GM21423 (cell line): ENCODE results near the gene IGFLR1.
"Not testable (repeated sequence)": the region's sequence is repeated elsewhere in the genome, so short reads cannot be mapped to it uniquely, and the experiment has no call there.

Source experiments
- ATAC-seq: cut with Tn5 transposase; IDR thresholded peaks from one replicate; pipeline ENCODE4 v1.9.1; 2021; ENCODE audit warnings: mild to moderate bottlenecking, moderate library complexity; ENCODE audit not compliant: unreplicated experiment

IGFLR1 gene

DNA sequence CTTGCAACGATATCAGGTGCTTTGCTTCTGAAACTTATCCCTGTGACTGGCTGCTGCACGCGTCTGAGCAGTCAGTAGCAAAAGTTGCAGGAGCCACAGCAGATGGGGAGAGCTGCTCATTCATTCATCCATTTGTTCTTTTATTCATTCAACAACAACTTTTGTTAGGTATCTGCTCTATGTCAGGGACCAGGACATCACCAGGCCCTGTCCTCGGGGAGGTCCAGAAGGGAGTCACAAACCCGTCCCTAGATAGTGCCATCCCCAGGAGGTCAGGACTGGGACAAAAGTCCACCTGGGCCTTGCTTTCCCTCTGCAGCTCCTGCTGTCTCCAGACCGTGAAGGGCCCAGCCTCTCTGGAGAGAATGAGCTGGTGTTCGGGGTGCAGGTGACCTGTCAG lies 35.7 kb upstream of the IGFLR1 start:
- no peak for ATAC-seq

DNA sequence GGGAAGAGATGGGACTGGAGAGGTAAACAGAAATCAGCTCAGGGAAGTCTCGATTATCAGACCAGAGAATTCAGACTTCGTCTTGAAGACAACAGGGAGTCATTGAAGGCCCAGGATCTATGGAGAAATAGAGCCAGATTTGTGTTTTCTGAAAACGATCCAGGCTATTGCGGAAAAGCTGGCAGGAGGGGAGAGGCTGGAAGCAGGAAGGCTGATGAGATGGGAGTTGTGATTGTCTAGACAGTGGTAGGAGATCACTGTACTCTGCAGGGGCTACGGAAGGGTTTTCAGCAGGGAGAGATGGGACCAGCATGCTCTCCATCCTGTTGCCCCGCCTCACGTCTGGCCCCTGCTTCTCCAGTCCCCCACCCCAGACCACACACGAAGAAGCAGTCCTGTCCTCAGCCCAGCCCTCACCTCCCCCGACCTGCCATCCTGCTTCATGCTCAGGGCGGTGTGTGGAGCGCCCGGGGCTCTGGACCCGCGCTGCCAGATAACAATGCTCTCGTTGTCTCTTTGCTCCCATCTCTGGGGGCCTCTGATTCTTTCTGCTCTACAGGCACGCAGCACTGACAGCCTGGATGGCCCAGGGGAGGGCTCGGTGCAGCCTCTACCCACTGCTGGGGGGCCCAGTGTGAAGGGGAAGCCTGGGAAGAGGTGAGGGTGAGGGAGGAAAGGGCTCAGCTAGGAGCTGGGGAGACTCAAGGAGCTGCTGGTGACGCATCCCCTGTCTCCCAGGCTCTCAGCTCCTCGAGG lies 35.0 kb upstream of the IGFLR1 start:
- no peak for ATAC-seq

DNA sequence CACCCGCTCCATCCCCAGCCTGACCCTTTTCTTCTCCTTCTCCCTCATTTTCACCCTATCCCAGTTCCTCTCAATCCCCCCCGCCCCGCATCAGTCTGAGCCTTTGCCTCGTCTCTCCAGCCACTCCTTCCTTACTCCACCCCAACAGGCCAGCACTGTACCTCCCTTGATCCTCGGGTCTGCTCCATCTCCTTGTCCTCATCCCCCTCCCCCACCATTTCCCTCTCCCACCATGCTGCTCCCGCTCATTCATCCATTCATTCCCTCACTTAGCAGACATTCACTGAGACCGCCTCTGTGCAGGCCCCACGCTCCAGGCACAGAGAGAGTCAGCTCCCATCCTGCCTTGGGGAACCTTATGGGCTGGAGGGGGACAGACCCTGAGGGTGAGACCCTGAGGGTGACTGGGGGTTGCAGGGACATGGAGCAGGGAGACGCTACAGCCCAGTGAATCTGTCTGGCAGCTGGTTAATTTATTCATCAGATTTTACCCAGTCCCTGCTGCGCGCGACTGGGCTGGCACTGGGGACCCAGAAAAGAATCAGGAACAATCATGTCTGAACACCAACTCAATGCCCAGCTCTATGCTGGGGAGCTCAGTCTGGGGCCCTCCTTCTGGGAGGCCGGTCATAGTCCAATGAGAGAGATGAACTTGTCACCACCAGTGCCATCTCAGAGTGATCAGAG lies 34.0 kb upstream of the IGFLR1 start:
- no peak for ATAC-seq

DNA sequence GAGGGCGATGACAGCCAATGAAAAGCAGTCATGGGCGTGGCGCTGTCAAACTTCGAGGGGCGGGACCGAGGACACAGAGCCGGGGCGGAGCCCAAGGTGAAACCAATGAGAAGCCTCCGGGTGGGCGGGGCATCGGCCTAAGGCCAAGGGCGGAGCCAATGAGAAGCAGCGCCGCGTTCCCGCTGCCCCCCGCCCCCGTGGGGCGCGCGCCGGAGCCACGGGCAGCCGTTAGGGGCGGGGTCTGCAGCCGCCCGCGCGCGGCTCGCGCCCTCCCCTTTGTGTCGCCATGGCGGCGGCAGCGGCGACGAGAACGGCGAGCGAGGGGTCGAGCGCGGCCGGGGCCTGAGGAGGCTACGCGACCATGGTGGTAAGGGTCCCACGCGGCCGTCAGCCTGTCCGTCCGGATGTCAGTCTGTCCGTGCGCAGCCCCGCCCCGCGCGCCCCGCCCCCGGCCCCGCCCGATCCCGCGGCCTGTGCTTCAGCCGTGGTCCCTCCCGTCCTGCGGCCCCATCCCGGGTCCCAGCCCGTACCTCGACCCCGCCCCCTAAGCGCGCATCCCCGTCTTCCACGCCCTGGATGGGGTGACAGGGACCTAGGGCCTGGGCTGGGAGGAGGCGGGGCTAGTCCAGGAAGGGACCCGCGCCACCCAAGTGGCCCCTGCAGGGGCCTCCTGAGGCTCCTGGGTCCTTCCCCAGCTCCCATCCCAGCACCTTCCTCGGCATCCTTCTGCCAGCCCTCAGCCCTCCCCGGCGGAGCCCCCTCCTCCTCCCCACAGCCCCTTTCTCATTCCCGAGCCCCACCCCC lies 33.2 kb upstream of the IGFLR1 start, which contains the start of gene ARHGAP33:
TSS of gene ARHGAP33 (plus strand) at position 267 of the 804 bp plus-strand sequence. CDS start at position 362, 95 bp downstream.
- ATAC-seq, result peak; percentile 87

DNA sequence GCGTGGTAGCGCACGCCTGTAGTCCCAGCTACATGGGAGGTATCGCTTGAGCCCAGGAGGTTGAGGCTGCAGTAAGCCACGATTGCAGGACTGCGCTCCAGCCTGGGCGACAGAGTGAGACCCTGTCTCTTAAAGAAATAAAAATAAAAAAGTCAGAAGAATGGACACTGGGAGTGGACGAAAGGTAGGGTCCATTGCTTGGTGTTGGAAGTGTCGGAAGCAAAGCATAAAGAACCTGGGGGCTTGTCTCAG lies 32.7 kb upstream of the IGFLR1 start:
- ATAC-seq, result no peak

DNA sequence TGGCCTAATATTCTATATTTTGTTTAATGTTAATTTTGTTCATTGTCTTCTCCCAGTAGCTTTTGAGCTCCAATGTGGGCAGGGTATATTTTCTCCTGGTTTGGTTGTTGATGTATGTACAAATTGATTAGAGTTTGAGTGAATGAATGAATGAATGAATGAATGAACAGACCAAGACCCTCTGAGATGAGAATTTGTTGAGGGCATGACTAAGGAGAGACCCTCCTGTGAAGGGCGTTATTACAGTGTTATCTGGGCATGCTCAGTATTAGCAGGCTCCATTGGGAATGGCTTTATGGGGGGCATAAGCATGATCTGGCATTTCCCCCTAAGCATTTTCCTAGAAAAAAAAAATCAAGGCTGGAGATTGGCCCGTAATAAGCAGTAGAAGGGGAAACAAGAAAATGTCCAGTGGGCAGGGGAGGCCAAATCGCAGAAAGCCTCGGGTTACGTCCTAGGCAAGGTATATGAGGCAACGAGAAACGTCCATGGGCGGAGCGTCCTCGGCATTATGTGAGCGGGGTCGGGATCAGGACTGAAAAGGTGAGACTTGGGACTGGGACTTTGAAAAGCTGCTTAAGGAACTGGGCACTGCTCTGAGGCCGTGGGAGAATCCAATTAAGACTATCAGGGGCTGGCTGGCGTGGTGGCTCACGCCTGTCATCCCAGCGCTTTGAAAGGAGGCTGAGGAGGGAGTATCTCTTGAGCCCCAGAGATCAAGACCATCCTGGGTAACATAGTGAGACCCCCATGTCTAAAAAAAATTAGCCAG lies 32.2 kb upstream of the IGFLR1 start:
- no peak for ATAC-seq

DNA sequence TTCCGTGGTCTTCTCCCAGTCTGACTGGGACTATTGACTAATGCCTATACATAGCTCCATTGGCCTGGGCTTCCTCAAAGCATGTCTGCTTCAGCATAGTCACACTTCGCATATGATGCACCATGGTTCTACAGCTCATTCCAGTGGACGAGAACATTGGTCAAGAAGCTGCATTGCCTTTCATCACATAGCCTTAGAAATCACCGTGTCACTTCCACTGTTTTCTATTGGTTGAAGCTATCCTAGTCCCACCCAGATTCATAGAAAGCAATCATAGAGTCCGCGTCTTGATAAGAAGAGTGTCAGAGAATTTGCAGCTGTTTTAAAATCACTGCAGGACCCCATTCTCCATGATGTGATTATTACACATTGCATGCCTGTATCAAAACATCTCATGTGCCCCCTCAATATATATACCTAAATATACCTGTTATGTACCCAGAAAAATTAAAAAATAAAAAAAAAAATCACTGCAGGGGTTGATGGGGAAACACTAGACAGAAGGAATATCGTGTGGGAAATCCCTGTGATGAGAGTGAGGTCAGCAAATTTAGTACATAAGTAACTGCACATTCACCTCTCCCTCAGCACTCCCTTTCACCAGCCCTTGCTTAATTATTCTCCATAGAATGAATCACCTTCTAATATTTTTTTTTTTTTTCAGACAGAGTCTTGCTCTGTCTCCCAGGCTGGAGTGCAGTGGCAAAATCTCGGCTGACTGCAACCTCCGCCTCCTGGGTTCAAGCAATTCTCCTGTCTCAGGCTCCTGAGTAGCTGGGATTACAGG lies 31.0 kb upstream of the IGFLR1 start:
- ATAC-seq, result no peak

DNA sequence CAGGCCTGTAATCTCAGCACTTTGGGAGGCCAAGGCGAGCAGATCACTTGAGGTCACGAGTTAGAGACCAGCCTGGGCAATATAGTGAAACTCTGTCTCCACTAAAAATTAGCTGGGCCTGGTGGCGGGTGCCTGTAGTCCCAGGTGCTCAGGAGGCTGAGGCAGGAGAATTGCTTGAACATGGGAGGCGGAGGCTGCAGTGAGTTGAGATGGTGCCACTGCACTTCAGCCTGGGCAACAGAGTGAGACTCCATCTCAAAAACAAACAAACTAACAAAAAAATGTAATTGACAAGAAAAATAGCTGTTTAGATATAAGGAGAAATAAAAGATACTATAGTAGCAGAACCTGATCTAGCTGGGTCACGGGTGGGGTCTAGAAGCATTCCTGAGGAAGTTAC lies 30.1 kb upstream of the IGFLR1 start:
- not testable (repeated sequence) for ATAC-seq

DNA sequence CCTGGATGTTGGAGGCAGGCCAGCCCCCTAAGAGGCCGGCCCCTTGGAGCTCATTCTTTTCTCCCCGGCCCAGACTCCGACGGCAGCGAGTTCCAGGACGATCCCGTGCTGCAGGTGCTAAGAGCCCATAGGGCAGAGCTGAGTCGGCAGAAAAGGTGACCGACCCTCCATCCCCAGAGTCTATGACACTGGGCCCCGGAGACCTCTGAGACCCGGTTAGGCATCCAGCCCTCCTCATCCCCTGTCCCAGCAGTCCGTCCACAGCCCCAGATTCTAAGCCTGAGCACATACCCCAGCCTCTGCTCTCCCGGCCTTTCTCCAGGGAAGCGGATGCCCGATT lies 25.8 kb upstream of the IGFLR1 start:
- ATAC-seq, result no peak

DNA sequence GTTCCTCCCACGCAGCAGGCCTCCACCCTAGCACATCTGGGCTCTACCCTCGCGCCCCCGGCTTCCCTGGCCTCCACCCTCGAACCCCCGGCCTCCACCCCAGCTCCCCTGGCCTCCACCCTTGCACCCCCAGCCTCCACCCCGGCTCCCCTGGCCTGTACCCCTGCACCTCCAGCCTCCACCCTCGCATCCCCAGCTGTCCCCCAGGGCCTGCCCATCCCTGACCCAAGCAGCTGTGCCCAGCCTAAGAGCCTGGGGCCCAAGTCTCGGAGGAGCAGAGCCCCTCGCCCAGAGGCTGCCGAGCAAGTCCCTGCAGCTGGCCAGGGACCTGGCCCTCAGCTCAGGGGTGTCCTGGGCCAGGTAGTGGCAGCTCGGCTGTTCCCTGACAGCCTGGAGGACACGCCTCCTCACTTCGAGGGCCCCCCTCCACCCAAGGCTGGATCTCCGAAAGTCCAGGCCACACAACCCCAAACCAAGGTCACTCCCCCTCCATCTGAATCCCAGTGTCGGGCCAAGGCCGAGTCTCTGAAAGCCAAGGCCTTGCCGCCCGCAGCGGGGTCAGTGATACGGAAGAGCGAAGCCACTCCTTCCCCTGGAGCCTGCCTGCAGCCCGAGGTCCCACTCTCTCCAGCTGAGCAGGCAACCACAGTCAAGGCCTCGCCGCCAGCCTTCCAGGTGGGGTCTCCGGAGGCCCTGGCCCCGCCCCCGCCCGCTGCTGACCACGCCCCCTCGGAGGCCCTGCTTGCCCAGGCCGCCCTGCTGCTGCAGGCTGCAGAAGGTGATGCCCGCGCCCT lies 25.2 kb upstream of the IGFLR1 start:
- no peak for ATAC-seq

DNA sequence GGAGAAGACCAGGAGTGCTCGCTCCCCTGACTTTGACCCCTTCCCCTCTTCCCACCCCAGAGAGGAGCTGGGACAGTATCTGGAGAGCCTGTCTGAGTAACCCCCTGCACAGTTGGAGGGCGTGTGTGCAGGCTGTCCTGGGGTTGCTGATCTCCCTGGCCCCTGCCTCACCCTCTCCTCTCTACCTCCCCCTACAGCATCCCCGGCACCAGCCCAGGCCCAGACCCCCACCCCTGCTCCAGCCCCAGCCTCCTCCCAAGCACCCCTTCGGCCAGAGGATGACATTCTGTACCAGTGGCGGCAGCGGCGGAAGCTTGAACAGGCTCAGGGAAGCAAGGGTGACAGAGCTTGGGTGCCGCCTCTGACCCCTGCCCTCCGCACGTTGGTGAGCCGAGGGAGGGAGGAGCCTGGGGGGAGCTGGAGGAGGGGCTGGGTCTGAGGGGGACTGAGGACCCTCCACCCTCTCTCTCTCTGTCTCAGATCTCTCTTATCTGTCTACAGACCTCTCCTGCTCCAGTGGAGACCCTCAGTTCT lies 24.4 kb upstream of the IGFLR1 start:
- ATAC-seq, result no peak

DNA sequence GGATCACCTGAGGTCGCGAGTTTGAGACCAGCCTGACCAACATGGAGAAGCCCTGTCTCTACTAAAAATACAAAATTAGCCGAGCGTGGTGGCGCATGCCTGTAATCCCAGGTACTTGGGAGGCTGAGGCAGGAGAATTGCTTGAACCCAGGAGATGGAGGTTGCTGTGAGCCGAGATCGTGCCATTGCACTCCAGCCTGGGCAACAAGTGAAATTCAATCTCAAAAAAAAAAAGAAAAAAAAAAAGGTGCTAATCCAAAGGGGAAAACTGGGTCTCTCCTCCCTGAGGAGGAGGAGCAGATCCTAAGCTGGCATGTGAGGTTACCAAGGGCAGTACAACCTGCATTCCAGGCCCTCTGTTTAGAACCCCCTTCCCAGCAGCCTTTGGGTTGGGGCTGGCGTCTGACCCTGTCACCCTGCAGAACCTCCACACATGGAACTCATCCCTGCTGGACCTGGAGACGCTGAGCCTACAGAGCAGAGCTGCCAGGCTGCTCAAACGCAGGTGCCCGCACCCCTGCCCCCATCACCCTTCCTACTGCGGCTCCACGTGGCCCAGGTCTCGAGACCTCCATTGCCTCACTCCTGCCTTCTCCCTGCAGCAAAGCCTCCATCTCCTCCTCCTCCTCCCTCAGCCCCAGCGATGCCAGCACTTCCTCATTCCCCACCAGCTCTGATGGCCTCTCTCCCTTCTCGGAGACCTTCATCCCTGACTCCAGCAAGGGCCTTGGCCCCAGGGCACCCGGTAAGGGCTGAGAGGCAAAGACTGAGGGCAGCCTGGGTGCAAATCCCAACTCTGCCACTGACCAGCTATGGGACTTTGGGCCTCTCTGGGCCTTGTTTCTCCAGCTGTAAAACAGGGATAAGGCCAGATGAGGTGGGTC lies 22.4 kb upstream of the IGFLR1 start:
- no peak for ATAC-seq

DNA sequence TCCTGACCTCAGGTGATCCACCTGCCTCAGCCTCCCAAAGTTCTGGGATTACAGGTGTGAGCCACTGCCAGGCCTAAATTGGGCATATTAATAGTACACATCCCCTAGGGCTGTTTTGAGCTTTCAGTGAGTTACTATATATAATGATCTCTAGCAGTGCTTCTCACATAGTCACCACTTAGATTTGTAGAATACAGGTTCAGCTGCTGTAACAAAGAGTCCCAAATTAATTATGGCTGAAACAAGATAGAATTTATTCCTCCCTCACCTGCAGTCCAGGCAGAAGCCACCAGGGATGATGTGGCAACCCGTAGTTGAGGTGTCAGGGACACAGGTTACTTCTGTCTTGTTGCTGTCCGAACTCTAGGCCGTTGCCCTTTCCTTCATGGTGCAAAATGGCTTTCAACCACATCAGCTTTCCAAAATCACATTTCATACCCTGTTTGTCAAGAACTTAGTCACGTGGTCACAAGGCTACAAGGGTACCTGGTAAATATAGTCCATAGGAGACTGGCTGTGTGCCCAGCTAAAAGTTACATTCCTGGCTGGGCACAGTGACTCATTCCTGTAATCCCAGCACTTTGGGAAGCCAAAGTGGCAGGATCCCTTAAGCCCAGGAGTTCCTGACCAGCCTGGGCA lies 18.6 kb upstream of the IGFLR1 start:
- ATAC-seq, result no peak

DNA sequence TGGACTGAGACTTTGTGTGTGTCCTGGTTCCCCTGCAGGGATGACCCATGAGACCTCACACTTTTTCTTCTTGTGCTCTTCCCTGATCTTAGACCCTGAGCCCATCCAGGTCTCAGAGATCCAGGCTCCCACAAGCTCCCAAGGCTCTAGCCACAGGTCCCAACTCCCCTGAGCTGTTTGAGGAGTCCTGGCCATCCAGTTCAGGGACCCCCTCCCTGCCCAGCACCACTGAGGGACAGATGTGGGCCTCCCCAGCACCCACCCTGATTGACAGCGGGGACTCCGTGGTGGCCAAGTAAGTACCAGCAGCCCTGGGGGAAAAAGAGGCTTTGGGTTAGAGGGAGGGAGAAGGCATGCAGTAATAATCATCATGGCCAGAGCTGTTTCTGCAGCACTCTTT lies 17.4 kb upstream of the IGFLR1 start:
- no peak for ATAC-seq

DNA sequence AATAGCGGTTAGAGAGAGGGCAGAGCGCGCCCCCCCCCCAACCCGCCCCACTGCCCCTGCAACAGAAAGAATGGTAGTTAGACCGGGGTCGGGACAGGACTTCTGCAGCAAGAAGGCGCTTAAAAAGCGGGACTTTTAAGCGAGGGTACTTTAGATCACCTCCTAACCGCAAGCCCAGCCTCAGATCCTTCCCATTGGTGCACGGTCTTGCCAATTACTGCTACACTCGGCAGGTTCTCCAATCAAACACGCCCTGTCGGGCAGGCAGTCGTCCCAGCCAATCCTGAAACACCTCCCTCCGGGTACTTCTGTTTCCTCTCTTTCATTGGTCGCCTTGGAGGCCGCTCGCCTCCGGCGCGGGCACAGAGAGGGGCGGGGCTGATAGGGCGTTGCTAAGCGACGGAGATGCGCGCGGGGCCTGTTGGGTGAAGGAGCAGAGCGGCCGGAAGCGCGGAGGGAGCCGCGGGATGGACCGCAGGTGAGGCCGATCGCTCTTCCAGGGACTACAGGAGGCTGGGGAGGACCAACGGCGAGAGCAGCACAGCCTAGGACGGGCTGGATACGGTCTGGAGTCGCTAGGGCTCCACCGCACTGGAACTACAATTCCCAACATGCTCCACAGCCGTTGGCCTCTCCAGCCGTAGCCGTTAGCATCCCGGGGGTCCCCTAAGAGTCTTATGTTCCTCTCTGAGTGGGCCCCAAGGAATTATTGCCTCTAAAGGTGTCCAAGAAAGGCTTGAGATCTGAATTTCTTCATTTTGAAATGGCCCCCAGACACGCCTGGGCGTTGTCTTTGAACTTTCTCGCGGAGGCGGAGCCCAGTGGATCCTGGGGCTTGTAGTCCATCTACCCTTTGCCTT lies 15.7 kb upstream of the IGFLR1 start, which contains the start of gene PROSER3:
TSS of gene PROSER3 (plus strand) at position 428 of the 860 bp plus-strand sequence. CDS start at position 468, 40 bp downstream.
- ATAC-seq, result peak; percentile 92

DNA sequence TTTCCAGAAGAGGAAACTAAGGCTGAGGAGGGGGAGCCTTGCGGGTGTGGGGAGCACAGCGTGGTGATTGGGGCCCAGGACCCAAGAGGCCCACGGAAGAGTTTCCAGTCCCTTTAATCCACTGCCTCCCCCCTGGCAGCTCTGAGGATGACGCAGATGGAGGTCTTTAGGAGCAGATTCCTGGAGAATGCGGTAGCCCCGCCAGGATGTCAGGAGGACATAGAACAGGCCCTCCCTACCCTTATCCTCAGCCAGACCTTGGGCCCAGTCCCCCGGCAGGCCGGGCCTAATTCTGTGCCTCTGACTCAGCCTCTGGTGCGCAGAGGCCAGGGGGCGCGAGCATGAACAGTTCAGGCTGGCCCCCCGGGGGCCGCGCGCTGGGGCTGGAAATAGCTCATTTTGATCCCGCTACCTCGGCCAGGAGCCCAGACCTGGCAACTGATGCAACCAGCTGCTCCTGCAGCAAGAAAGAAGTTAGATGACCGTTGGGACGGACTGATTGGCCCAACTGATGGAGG lies 15.0 kb upstream of the IGFLR1 start:
- ATAC-seq, result no peak
